HepG2 (cell line): ENCODE data around the gene CNGA3.

ENCODE experiments used
- ADNP ChIP-seq: sonication (generic); formaldehyde crosslinking; IDR thresholded peaks from 2 replicates; pipeline ENCODE4 v1.4.0; 2020; ENCODE audit warnings: missing genetic modification reagents
- EZH2 ChIP-seq: conservative IDR thresholded peaks from 2 replicates; pipeline ENCODE4 v1.6.1; 2012; ENCODE audit warnings: mild to moderate bottlenecking, low read depth, low read length, moderate library complexity
- FOXC1 ChIP-seq: sonication (generic); formaldehyde crosslinking; IDR thresholded peaks from 2 replicates; pipeline ENCODE4 v1.8.0; 2022; ENCODE audit warnings: mild to moderate bottlenecking, missing genetic modification reagents, borderline replicate concordance
- FOXM1 ChIP-seq: sonication (generic); formaldehyde crosslinking; IDR thresholded peaks from 2 replicates; pipeline ENCODE4 v1.5.0; 2020; ENCODE audit warnings: missing genetic modification reagents
- KDM5A ChIP-seq: fragments of 200-600 bp; sonication (generic); IDR thresholded peaks from 2 replicates; pipeline ENCODE4 v1.7.0; 2018; ENCODE audit warnings: antibody characterized with exemption, mild to moderate bottlenecking, low read length, borderline replicate concordance
- KLF15 ChIP-seq: sonication (generic); formaldehyde crosslinking; IDR thresholded peaks from 2 replicates; pipeline ENCODE4 v1.8.1; 2023; ENCODE audit warnings: borderline replicate concordance, mild to moderate bottlenecking, inconsistent platforms, missing genetic modification reagents, mixed read lengths
- POLR2A ChIP-seq, 2 experiments: IDR thresholded peaks; 2 replicates each; pipeline ENCODE4 v1.6.1; 2011; ENCODE audit warnings: low read depth in 2 of 2, low read length in 2 of 2, mild to moderate bottlenecking in 1 of 2, moderate library complexity in 1 of 2; ENCODE audit not compliant: insufficient read depth in 1 of 2
- TCF7L2 ChIP-seq: IDR thresholded peaks from 2 replicates; pipeline ENCODE4 v1.6.1; 2011; ENCODE audit warnings: mild to moderate bottlenecking, low read depth, low read length, moderate library complexity
- ZBTB8A ChIP-seq: sonication (generic); formaldehyde crosslinking; IDR thresholded peaks from 2 replicates; pipeline ENCODE4 v1.4.0; 2020; ENCODE audit warnings: mild to moderate bottlenecking, low read depth, missing genetic modification reagents, borderline replicate concordance
- TF ChIP-seq, protein P1 (sequence below): sonication (generic); formaldehyde crosslinking; IDR thresholded peaks from 2 replicates; pipeline ENCODE4 v1.4.0; 2020; ENCODE audit warnings: missing genetic modification reagents, borderline replicate concordance
- TF ChIP-seq, protein P2 (sequence below): sonication (generic); formaldehyde crosslinking; IDR thresholded peaks from 2 replicates; pipeline ENCODE4 v1.4.0; 2020; ENCODE audit warnings: missing genetic modification reagents, low read depth, mild to moderate bottlenecking, borderline replicate concordance
- TF ChIP-seq, protein P3 (sequence below): sonication (generic); formaldehyde crosslinking; conservative IDR thresholded peaks from 2 replicates; pipeline ENCODE4 v1.4.0; 2020; ENCODE audit warnings: mild to moderate bottlenecking, missing genetic modification reagents, moderate library complexity

DNA sequence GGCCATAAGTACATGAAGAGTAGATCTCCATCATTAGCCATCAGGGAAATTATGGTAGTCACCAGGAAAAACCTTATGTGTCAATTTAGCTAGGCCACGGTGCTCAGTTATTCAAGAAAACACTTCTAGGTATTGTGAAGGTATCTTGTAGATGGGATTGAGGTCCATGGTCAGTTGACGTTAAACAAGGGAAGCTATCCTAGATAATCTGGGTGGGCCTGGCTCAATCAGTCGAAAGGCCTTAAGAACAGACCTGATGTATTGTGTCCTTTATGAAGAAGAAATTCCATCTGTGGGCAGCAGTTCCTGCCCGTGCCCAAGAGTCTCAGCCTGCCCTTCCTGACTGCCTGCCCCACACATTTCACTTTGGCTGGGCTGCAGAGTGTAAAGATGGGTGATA lies 16.7 kb upstream of the CNGA3 start:
- TF ChIP-seq, protein P1, sequence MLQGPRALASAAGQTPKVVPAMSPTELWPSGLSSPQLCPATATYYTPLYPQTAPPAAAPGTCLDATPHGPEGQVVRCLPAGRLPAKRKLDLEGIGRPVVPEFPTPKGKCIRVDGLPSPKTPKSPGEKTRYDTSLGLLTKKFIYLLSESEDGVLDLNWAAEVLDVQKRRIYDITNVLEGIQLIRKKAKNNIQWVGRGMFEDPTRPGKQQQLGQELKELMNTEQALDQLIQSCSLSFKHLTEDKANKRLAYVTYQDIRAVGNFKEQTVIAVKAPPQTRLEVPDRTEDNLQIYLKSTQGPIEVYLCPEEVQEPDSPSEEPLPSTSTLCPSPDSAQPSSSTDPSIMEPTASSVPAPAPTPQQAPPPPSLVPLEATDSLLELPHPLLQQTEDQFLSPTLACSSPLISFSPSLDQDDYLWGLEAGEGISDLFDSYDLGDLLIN (CRISPR knock-in tag), result no peak
- TF ChIP-seq EZH2 (no peak), ADNP (no peak), TCF7L2 (no peak), POLR2A (IDR thresholded peaks at IDR 0.05; ENCODE audit: insufficient read depth in 1 of 2, low read depth in 2 of 2, low read length in 2 of 2) (no peak), FOXM1 (CRISPR knock-in tag) (no peak), FOXC1 (CRISPR knock-in tag) (no peak), KLF15 (CRISPR knock-in tag) (no peak), KDM5A (no peak), ZBTB8A (CRISPR knock-in tag) (no peak)
- TF ChIP-seq, protein P2, sequence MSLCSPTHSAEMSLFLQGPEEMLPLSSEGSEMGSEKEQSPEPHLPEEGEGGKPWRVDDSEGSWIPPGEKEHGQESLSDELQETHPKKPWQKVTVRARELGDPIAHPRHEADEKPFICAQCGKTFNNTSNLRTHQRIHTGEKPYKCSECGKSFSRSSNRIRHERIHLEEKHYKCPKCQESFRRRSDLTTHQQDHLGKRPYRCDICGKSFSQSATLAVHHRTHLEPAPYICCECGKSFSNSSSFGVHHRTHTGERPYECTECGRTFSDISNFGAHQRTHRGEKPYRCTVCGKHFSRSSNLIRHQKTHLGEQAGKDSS, result no peak
- TF ChIP-seq, protein P3, sequence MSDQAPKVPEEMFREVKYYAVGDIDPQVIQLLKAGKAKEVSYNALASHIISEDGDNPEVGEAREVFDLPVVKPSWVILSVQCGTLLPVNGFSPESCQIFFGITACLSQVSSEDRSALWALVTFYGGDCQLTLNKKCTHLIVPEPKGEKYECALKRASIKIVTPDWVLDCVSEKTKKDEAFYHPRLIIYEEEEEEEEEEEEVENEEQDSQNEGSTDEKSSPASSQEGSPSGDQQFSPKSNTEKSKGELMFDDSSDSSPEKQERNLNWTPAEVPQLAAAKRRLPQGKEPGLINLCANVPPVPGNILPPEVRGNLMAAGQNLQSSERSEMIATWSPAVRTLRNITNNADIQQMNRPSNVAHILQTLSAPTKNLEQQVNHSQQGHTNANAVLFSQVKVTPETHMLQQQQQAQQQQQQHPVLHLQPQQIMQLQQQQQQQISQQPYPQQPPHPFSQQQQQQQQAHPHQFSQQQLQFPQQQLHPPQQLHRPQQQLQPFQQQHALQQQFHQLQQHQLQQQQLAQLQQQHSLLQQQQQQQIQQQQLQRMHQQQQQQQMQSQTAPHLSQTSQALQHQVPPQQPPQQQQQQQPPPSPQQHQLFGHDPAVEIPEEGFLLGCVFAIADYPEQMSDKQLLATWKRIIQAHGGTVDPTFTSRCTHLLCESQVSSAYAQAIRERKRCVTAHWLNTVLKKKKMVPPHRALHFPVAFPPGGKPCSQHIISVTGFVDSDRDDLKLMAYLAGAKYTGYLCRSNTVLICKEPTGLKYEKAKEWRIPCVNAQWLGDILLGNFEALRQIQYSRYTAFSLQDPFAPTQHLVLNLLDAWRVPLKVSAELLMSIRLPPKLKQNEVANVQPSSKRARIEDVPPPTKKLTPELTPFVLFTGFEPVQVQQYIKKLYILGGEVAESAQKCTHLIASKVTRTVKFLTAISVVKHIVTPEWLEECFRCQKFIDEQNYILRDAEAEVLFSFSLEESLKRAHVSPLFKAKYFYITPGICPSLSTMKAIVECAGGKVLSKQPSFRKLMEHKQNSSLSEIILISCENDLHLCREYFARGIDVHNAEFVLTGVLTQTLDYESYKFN (CRISPR knock-in tag), result no peak
